HG03342 (cell line): ENCODE results near the gene CHCHD1.
"Not testable (repeated sequence)": the region's sequence is repeated elsewhere in the genome, so short reads cannot be mapped to it uniquely, and the experiment has no call there.

Experiments used
- ATAC-seq: cut with Tn5 transposase; IDR thresholded peaks from one replicate; pipeline ENCODE4 v1.9.1; 2021; ENCODE audit warnings: mild to moderate bottlenecking, moderate library complexity; ENCODE audit not compliant: unreplicated experiment

The CHCHD1 gene

DNA sequence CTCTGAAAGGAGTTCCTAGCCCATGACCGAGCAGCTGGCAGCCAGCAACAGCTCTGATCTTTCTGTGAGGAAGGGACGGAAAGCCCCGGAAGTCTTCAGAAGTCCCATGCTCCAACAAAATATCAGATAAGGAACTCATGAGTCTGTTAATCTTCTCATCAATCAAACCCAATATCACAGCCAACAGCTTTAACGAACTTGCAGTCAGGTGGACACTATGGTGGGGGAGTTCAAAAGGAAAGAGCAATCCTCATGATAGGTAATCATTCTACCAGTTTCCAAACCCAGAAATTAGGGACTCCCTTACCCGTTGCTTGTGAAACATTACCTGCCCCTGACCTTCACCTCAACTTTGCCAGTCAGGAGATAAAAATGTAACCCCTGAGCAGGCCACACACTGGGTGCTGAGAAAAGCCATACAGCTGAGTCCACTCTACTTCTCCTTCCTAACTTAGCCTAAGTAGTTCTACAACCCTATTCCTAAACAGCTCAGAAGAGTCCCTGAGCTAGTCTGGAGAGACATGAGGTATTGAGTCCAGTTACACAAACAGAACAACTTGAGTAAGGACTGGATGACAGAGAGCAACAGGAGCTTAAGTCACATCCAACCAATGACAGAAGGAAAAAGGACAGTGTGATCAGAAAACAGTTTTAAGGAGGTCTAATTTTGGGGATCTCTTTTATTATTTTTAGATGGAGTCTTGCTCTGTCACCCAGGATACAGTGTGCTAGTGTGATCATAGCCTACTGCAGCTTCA lies 27.4 kb downstream of the CHCHD1 start:
- no peak for ATAC-seq

DNA sequence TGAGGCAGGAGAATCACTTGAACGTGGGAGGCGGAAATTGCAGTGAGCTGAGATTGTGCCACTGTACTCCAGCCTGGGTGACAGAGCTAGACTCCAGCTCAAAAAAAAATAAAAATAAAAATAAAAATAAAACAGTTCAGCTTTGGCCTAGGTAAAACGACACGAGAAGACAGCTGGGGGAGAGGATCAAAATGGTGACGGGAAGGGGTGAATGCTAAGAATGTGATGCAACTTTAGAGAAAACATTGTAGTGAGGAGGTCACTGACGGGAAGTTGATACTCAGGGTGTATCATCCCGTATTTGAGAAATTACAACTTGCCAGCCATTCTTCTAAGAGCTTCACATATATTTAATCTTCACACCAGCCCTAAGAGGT lies 28.5 kb downstream of the CHCHD1 start:
- no peak for ATAC-seq

DNA sequence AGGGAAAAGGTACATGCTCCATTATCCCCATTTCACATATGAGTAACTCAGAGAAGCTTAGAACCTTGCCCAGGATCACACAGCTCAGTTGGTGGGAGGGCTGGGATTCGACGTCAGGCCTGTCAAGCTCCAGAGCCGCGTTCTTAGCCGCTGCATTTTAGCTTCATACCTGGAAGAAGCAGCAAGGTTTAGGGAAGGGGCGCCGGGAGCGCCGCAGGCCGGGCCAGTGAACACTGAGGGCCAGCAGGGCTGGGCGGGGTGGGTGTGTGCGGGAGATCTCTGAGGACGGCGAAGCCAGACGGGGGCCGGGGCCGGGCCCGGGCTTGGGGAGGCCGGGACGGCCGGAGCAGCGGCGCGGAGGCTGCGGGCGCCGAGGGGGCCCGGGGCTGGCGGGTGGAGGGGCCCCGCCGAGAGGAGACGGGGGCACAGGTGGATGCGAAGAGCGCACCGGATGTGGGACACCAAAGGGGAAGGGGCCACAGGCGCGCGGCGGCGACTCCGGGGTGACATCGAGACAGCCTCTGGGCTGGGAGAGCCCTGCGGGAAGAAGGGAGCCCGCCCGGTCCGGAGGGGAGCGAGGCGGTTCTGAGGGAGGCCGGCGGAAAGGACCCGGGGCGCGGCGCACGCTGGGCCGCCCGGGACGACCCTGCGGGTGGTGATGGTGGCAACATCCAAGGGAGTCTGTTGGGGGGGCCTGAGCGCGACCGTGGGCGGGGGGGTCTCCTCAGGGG lies 29.1 kb downstream of the CHCHD1 start:
- peak; percentile 22 for ATAC-seq

DNA sequence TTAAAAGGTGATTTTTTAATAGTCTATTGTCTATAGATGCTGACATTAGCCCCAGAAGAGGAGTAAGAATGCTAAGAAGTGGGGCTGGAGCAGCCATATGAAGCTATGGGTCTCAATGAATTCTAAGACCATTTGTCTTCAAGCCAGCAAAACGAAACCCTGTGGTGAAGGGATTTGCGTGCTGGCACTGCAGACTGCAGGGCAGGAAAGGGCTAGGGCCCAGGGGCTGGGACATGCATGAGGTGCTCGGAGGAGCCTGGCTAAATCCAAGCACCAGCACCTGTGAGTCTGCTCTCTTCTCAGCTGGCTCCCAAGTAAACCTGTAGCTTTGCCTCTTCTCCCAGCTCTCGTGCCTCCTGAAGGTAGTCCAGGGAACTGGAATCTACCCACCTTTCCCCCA lies 30.8 kb downstream of the CHCHD1 start:
- ATAC-seq = no peak

DNA sequence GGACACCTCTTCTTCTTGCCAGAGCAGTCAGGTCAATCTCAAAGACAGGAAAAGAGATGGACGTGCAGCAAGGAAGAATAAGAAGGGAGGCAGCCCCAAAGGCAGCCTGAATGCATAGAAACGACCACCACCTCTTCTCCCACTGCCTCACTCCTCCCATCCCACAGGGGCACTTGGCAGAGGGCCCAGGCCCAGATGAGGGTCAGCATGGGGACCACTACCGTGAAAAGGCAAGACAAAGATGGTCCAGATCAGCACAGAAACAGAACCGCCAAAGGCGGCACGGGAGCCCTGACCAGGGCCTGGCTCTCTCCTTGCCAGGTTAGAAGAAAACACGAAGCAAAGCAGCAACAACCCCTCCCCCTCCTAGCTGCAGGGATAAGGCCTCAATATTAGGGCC lies 31.5 kb downstream of the CHCHD1 start:
- ATAC-seq = no peak

DNA sequence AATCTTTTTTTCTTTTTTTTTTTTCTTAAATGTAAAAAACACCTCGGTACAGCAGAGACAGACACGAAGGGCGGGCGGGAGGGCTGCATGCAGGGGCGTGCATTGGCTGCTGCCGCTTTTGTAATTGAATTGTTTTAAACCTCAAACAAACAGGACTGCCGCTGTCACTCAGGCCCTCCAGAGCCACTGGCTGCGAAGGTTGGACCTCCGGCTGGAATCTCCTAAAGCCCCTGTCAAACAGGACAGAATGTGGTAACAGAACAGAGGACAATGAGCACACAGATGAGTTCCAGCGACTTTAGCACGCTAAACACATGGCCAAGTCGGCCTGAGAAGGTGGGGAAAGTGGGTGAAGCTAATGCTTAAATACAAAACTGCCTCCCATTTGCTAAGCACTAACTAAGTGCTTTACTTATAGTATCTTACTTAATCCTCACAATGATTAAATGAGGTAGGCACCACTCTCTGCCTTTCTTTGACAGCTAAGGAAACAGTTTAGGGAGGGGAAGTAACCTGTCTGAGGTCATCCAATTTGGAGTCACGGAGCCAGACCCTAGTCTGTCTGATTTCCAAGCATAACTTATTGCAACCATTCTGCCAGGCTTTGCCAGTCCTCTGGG lies 32.5 kb downstream of the CHCHD1 start:
- no peak for ATAC-seq

DNA sequence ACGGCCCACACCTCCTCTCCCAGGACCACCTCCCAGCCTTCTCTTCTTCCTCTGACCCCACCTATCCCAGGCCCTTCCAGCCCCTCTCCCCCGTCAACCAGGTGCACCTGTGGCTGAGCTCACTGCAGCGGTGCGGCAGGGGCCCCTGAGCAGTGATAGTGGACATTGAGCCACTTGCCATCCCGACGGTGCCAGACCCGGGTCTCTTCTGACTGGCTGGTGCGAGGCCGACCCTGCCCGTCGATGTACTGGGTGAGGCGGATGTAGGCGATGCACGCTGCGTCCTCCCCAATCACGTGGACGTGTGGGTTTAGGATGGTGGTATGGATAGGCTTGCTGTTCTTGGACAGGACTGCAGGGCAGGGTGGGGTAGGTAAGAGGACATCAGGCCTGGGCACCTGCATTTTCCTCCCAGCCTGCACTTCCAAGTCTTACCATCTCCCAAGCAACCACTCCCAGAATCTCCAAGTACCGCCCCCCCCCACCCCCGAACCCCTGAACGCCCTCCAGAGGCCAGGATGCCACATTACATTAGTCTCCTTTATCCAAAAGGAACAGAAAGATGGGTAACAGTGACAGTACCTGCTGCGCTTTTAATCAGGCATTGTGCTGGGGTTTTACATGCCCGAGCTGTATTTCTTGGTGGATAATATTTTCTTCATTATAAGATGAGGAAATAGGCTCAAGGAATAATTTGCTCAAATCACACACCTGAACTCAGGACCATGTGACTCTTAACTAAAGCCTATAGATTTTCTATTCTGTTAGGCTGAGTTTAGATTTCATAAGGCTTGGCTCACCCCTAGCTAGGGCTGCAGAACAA lies 33.3 kb downstream of the CHCHD1 start:
- no peak for ATAC-seq

DNA sequence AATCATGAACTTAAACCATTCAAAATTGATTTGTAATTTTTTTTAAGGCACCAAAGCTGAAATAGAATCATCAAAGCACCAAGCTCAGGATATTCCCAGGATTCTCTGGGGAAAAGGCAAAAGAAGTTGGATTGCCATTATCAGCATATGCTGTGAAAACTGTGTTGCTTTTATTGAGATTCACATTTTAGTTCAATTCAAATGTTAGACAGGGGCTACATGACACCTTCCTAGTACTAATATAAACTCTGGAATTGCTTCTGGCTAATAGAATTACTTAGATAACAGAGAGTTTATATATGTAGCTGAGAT lies 33.8 kb downstream of the CHCHD1 start:
- ATAC-seq = no peak

DNA sequence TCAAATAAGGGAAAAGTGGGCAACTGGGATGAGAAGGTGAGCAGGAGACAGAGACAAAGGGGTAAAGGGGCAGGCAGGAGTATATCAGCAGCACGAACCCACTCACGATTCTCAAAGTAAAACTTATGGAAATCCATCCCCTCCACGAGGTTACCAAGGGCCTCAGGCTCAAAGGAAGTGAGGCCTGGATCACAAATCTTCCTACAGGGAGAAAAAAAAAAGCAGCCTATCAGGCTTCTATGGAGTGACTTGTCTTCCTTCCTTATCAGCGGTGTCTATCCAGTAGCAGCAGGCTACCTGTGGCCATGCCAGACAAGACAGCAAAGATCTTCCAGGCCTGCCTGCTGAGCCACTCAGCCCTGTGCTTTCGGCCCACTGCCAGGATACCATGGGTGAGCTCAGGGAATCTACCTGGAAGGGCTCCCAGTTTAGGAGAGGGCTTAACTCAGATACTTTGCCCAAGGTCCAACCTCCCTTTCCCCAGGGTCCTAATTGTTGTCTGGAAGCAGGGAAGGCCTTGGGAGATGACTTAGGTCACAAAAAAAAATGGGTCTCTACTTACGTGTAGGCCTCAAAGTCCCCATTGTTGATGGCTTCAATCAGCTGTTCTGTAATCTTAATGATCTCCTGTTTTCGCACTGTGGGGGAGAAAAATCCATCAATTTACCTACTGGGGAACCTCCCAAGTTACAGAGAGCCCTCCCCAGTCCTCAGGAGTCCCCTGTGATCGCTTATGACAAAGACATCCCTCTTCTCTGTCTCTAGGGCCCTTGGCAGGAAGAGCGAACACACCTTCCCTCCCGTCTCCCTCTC lies 35.3 kb downstream of the CHCHD1 start:
- ATAC-seq = no peak

DNA sequence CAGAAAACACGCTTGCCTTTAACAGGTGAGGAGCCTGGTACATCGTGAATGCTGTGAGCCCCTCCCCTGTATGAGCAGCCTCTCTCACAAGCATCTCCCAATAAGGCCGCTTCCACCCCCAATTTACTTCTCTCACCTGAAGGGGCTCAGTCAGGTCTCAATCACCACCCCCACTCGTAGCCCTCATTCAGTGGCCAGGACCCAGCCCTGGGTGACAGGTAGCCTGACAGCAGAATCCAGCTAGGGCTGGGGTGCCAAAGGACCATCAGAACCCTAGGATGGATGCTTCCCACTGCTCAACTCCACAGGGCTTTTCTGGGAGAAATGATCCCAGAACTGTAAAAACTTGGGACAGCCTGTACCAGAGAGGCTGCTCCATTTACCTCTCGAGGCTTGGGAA lies 36.0 kb downstream of the CHCHD1 start:
- ATAC-seq = no peak

DNA sequence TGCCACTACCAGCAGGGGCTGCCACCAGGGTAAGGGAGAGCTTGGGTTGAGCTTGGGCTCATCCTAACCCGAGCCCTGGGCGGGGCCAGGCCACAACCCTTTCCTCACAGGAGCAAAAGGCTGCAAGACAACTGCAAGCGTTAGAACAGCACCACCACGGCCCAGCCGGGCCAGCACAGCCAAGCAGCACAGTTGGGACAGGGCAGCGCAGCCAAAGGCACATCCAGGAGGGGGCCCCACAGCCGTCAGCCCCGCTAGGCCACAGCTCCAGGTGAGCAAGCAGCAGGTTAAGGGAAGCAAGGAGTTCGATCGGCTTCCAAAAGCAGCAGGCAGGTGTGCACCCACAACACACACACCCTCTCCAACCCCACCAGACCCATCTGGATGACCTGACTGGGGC lies 36.6 kb downstream of the CHCHD1 start:
- no peak for ATAC-seq

DNA sequence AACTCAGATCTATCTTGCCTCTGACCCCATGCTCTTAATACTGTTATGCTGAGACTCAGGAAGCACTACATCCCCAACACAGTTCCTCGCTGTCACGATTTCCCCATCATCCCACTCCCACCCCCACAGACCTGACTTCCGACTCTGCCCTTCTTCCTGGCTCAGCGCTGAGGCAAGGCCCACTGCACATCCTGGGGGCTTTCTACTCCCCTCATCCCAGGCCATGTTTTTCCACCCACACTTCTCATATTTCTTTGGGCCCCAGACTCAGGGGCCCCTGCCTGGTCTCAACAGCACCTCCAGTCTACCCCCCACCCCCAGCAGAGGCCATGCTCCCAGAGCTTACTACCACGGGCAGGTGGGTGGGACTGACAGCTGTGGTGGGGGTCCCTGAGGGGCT lies 37.2 kb downstream of the CHCHD1 start:
- ATAC-seq = no peak

DNA sequence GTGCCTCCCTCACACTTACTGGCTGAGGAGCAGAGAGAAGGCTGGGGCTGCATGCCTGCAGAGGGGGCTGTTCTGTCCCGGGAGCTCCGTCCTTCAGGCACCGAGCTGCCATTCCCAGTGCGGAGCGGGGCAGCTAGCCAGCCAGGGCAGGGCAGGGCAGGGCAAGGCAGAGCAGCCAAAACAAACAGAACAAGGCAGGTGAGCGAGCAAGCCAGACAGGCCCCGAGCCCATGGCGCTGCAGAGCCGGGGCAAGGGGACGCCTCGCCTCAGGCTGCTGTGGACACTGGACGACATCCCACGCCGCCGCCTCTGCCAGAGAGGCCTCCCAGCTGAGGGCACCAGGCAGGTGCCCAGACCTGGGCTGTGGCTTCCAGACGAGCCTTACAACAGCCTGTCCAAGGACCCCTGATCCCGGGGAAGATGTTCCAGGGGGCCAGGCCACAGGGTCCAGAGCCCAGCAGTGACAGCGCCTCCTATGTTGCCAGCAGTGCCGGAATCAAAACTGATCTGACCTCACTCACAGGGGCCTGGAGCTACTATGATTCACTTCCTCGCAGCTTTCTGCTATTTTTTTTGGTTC lies 37.8 kb downstream of the CHCHD1 start:
- ATAC-seq = no peak

DNA sequence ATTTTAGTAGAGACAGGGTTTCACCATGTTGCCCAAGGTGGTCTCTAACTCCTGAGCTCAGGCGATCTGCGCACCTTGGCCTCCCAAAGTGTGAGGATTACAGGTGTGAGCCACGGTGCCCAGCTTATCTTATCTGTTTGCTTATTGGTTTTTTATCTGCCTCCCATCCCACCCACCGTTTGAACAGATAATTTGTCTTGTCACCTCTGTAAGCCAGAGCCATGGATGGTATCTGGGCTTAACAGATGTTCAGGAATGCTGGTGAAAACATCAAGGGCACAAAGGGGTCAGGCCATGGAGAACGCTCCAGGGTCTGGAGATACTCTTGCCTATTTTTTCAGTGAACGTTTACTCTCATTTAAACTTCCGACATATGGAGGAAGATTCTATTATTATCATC lies 41.5 kb downstream of the CHCHD1 start:
- no peak for ATAC-seq

DNA sequence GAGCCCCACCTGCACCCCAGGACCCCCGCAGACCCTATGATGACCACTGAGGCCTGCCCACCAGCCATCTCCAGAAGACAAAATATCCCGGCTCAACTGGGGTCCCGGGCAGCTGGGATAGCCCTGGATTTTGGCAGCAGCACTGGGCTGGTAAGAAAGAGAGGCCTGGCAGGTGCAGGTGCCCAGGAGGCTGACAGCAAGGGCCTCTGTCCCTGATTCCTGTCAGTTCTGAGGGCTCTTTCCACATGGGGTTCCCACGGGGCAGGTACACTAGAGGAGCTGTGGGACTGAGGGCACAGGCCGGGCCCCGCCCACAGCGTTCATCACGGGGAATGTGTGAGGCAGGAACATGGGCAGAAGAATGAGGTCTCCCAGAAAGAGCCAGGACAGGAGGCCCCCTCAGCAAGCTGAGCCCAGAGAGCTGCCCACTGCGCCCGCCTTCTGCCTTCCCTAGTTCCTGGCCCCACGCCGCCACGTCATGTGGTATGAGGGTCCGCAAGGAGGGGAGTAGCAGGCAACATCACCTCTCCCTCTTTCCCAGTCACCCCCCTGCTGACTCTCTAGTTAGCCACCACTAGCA lies 42.4 kb downstream of the CHCHD1 start:
- no peak for ATAC-seq

DNA sequence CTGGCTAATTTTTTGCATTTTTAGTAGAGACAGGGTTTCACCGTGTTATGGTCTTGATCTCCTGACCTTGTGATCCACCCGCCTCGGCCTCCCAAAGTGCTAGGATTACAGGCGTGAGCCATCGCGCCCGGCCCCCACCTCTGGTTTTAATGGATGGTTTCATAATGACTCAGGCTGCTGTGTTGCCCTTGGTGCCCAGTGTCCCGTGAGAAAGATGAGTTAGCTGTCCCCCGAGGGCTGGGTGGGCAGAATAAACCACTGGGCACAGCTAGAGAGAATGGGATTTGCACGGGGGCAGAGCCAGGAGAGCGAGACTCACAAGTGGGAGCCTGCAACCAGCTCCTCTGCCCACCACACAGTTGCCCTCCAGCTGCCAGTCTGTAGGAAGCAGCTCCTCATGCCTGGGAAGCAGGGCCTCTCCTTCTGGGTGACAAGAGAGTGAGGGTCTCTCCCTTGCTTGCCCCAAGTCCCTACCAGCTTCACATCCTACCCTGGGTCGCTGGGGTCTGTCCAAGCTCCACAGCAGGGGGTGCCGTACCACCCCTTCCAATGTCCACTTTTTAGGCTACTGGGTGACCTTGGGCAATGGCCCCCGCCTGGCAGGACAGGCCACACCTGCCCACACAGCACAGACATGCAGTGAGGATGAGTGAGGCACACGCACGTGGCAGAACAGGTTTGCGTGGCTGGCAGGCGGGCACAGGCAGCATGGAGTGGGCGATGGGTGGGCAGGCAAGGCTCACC lies 45.7 kb downstream of the CHCHD1 start:
- no peak for ATAC-seq

DNA sequence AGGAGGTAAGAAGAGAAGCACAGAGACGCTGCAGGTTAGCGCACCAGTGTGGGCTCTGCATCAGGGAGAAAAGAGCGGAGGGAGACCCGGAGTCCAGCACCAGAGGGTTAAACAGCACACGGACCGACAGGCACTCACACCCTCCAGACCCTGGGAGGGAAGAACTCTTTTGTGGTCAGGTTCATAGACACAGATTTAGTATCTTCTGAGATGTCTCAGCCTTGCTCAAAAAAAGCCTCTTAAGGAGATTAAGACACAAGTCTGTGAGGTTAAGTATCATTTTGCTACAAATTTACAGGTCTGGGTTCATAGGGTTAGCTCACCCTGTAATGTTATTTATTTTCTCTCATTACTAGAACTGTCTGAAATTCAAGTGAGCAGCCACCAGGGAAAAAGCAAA lies 46.3 kb downstream of the CHCHD1 start:
- no peak for ATAC-seq

DNA sequence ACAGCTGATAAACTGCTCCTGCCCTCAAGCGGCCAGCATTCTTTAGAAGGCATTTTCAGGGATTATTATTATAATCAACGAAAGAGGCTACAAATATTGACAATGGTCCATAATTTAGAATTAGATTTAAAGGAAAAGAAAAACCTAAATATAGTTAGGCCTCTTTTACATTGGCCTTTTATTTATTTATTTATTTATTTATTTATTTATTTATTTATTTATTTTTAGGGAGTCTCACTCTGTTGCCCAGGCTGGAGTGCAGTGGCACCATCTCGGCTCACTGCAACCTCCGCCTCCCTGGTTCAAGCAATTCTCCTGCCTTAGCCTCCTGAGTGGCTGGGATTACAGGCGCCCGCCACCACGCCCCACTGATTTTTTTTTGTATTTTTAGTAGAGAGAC lies 47.2 kb downstream of the CHCHD1 start:
- ATAC-seq = not testable (repeated sequence)
